HFF-Myc (cell line): ENCODE data around the gene GABBR2.

Source experiments
- DNase-seq: peaks from one replicate; pipeline ENCODE4 v3.0.0-alpha.2; 2011; ENCODE audit warnings: low read depth; ENCODE audit errors: extremely low read depth
- H3K4me3 ChIP-seq: replicated peaks from 2 replicates; pipeline ENCODE4 v1.5.1; 2011; ENCODE audit warnings: low read depth, mild to moderate bottlenecking, control low read depth, low read length
- TF ChIP-seq, protein P1 (sequence below): IDR thresholded peaks from 2 replicates; pipeline ENCODE4 v1.5.1; 2012; ENCODE audit warnings: mild to moderate bottlenecking, low read depth, low read length, control low read depth; ENCODE audit errors: missing control alignments

GABBR2 gene

GRCh38 chr9:98523231-98523901, 185.4 kb downstream of the GABBR2 start:
- no peak overlapping the region for H3K4me3 ChIP-seq
- TF ChIP-seq, protein P1, sequence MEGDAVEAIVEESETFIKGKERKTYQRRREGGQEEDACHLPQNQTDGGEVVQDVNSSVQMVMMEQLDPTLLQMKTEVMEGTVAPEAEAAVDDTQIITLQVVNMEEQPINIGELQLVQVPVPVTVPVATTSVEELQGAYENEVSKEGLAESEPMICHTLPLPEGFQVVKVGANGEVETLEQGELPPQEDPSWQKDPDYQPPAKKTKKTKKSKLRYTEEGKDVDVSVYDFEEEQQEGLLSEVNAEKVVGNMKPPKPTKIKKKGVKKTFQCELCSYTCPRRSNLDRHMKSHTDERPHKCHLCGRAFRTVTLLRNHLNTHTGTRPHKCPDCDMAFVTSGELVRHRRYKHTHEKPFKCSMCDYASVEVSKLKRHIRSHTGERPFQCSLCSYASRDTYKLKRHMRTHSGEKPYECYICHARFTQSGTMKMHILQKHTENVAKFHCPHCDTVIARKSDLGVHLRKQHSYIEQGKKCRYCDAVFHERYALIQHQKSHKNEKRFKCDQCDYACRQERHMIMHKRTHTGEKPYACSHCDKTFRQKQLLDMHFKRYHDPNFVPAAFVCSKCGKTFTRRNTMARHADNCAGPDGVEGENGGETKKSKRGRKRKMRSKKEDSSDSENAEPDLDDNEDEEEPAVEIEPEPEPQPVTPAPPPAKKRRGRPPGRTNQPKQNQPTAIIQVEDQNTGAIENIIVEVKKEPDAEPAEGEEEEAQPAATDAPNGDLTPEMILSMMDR = peak; percentile 39

GRCh38 chr9:98522487-98522886, 186.2 kb downstream of the GABBR2 start:
- TF ChIP-seq, protein P1 = no peak
- H3K4me3 ChIP-seq = no peak overlapping the region
- no peak for DNase-seq

More at GRCh38 chr9:98523231-98523901, 185.4 kb downstream of the GABBR2 start:
- DNase-seq = no peak

DNA sequence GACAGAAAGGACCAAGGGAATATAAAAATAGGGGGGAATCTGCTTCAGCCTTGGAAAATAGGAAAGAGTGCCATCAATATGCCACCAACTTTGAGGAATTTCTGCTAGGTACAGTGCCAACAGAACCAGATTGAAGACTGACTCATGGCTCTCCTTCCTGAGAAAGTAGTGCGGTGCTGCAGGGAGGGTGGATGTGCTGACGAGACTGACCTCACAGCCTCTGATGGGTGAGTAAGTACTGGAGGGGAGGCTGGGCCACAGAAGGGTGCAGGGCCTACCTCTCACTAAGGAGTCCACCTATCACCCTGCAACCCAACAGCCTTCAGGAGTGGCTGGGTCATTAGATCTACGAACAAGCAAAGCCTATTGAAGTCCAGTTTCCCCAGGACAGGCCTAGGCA, 187.6 kb downstream of the GABBR2 start:
- DNase-seq = no peak
- TF ChIP-seq, protein P1 = no peak
- H3K4me3 ChIP-seq = no peak overlapping the region

DNA sequence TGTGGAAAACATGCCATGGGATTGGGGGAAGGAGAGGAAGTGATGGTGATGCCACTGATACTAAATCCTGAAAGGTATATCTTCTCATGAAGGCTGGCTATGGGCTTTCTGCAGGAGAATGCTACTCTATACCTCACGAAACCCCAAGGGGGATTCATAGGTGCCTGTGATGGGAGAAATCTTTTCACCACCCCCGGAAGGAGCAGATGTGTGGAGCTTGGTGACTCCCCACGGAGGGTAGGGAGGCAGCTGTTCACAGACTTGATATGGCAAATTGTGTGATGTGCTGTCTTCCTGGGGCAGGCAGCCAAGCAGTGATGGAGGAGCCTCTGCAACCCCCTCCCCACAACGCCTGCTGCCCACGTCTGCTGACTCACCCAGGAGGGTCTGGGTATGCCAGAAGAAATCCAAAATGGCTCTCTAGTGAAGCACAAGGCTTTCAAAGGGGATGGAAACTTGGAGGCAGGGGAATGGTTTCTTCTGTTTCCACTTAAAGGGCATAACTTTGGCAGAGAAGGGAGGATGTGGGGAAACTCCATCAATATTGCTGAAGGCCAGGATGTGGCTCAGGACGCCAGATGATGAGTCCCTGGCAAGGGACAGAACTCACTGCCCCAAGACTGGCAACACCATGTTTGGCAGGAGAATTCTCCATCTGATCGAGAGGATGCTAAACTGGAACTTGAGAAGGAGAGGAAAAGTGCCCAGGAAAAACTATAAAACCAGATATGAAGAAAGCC, 188.3 kb downstream of the GABBR2 start:
- TF ChIP-seq, protein P1 = no peak
- DNase-seq = no peak

GRCh38 chr9:98519641-98520040, 189.1 kb downstream of the GABBR2 start:
- no peak overlapping the region for H3K4me3 ChIP-seq
- TF ChIP-seq, protein P1 = no peak
- DNase-seq = no peak

More for the DNA sequence above, 188.3 kb downstream of the GABBR2 start:
- H3K4me3 ChIP-seq = no peak overlapping the region

- TF ChIP-seq, protein P1 = no peak
- H3K4me3 ChIP-seq = no peak overlapping the region
- DNase-seq = no peak
Observed at GRCh38 chr9:98518556-98518955, 190.2 kb downstream of the GABBR2 start.

DNA sequence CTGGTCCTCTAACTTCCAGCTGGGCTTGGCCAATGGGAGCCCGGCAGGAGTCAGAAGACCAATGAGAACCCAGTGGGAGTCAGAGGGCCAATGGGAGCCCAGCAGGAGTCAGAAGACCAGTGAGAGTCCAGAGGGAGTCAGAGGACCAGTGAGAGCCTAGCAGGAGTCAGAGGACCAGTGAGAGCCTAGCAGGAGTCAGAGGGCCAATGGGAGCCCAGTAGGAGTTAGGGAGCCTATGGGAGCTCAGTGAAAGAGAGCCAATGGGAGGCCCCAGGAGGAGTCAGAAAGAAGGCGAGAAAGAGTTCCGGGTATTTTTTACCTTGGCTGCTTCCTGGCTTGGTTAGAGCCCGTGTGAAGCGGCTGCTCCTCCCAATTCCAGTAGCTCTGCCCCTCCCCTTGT, 191.0 kb downstream of the GABBR2 start:
- TF ChIP-seq, protein P1 = no peak
- DNase-seq = no peak

More for the DNA sequence above, 191.0 kb downstream of the GABBR2 start:
- H3K4me3 ChIP-seq = no peak overlapping the region
